DND-41 (cell line): ENCODE measurements around the gene CDK3.

ENCODE experiments used
- EZH2 ChIP-seq: IDR thresholded peaks from 3 replicates; pipeline ENCODE4 v1.6.1; 2012; ENCODE audit warnings: borderline replicate concordance, low read depth, mild to moderate bottlenecking, moderate library complexity, low read length, inconsistent platforms; ENCODE audit not compliant: severe bottlenecking
- TF ChIP-seq, protein P1 (sequence below): IDR thresholded peaks from 2 replicates; pipeline ENCODE4 v1.5.1; 2012; ENCODE audit warnings: borderline replicate concordance, low read length, moderate library complexity, mild to moderate bottlenecking; ENCODE audit not compliant: poor library complexity, severe bottlenecking; ENCODE audit errors: extremely low read depth

DNA sequence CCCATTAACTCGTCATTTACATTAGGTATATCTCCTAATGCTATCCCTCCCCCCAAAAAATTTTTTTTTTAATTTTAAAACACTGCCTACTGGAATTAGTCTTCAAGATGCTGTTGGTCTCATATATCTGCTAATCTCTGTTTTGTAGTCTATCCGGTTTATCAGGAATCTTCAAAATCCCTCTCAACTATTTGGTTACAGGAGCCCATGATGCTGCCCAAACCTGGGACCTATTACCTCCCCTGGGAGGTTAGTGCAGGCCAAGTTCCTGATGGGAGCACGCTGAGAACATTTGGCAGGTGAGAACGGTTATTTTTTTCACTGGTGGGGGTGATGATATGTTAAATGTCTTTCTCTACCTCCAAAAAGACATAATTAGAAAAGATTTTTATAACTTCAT is 14.7 kb upstream of the CDK3 start:
- TF ChIP-seq, protein P1, sequence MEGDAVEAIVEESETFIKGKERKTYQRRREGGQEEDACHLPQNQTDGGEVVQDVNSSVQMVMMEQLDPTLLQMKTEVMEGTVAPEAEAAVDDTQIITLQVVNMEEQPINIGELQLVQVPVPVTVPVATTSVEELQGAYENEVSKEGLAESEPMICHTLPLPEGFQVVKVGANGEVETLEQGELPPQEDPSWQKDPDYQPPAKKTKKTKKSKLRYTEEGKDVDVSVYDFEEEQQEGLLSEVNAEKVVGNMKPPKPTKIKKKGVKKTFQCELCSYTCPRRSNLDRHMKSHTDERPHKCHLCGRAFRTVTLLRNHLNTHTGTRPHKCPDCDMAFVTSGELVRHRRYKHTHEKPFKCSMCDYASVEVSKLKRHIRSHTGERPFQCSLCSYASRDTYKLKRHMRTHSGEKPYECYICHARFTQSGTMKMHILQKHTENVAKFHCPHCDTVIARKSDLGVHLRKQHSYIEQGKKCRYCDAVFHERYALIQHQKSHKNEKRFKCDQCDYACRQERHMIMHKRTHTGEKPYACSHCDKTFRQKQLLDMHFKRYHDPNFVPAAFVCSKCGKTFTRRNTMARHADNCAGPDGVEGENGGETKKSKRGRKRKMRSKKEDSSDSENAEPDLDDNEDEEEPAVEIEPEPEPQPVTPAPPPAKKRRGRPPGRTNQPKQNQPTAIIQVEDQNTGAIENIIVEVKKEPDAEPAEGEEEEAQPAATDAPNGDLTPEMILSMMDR: no peak
- no peak for TF ChIP-seq EZH2
